DMS 273 (cell line): ENCODE results near the gene TNFRSF21.
"Not testable (repeated sequence)": the region's sequence is repeated elsewhere in the genome, so short reads cannot be mapped to it uniquely, and the experiment has no call there.

Experiments used
- DNase-seq: peaks from one replicate; lab custom pipeline; 2025; ENCODE audit not compliant: unreplicated experiment; lab: John Stamatoyannopoulos, UW

Gene TNFRSF21

GRCh38 chr6:47323887-47324286 lies 14.2 kb upstream of the TNFRSF21 start:
- no peak for DNase-seq

- no peak for DNase-seq
These were observed 13.6 kb upstream of the TNFRSF21 start for GRCh38 chr6:47323321-47323720.

GRCh38 chr6:47321577-47321976 lies 11.9 kb upstream of the TNFRSF21 start:
- no peak for DNase-seq

- DNase-seq = peak; percentile 9
These were observed 10.2 kb upstream of the TNFRSF21 start for GRCh38 chr6:47319867-47320266.

GRCh38 chr6:47319382-47319781 lies 9.7 kb upstream of the TNFRSF21 start:
- DNase-seq = no peak

GRCh38 chr6:47318236-47318989 lies 8.7 kb upstream of the TNFRSF21 start:
- DNase-seq = peak; percentile 64

- DNase-seq = not testable (repeated sequence)
These were observed 5.5 kb upstream of the TNFRSF21 start for GRCh38 chr6:47315181-47315580.

- no peak for DNase-seq
These were observed 401 bp upstream of the TNFRSF21 start for GRCh38 chr6:47310131-47310480.

- peak; percentile 67 for DNase-seq
These were observed 984 bp downstream of the TNFRSF21 start for GRCh38 chr6:47308552-47309290.

- DNase-seq = peak; percentile 17
These were observed 1.5 kb downstream of the TNFRSF21 start for GRCh38 chr6:47308198-47308517.

- no peak for DNase-seq
These were observed 2.1 kb downstream of the TNFRSF21 start for GRCh38 chr6:47307362-47308197.

- no peak for DNase-seq
These were observed 2.8 kb downstream of the TNFRSF21 start for GRCh38 chr6:47306887-47307286.

GRCh38 chr6:47303861-47304260 lies 5.8 kb downstream of the TNFRSF21 start:
- DNase-seq = peak; percentile 26

- no peak for DNase-seq
These were observed 6.4 kb downstream of the TNFRSF21 start for GRCh38 chr6:47303342-47303741.

- DNase-seq = no peak
These were observed 7.7 kb downstream of the TNFRSF21 start for GRCh38 chr6:47302043-47302442.

GRCh38 chr6:47301441-47301840 lies 8.3 kb downstream of the TNFRSF21 start:
- no peak for DNase-seq

- no peak for DNase-seq
These were observed 9.3 kb downstream of the TNFRSF21 start for GRCh38 chr6:47300417-47300816.

GRCh38 chr6:47299965-47300364 lies 9.7 kb downstream of the TNFRSF21 start:
- DNase-seq = no peak

- DNase-seq = no peak
These were observed 11.2 kb downstream of the TNFRSF21 start for GRCh38 chr6:47298475-47298874.

- DNase-seq = no peak
These were observed 14.7 kb downstream of the TNFRSF21 start for GRCh38 chr6:47294990-47295389.

GRCh38 chr6:47292944-47293343 lies 16.8 kb downstream of the TNFRSF21 start:
- no peak for DNase-seq

- no peak for DNase-seq
These were observed 17.7 kb downstream of the TNFRSF21 start for GRCh38 chr6:47292027-47292426.
